ENCODE data around the gene IMMP2L.
"Not testable (repeated sequence)": the region's sequence is repeated elsewhere in the genome, so short reads cannot be mapped to it uniquely, and the experiment has no call there.

Gene IMMP2L

DNA sequence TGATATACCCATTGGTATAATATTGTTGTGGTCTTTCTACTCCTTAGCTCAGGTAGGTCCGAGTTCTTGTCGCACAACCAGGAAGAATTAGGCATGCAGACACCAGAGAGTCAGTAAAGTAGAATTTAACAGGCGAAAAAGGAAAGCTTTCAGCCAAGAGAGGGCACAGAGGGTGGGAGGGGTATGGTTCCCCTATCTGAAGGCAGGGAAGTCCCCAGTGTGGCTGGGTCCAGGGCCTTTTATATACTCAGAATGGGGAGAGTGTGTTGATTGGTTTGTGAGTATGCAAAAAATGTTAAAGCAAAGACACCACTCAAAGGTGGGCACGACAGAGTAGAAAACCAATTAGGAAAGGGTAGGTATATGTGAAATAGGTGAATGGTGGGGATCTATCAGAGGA lies 53.9 kb downstream of the IMMP2L start:
- no peak for DNase-seq (ENCODE audit: low spot score)

DNA sequence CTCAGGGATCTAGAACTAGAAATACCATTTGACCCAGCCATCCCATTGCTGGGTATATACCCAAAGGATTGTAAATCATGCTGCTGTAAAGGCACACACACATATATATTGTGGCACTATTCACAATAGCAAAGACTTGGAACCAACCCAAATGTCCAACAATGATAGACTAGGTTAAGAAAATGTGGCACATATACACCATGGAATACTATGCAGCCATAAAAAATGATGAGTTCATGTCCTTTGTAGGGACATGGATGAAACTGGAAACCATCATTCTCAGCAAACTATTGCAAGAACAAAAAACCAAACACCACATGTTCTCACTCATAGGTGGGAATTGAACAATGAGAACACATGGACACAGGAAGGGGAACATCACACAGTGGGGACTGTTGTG lies 56.9 kb downstream of the IMMP2L start:
- not testable (repeated sequence) for DNase-seq (ENCODE audit: low spot score)

DNA sequence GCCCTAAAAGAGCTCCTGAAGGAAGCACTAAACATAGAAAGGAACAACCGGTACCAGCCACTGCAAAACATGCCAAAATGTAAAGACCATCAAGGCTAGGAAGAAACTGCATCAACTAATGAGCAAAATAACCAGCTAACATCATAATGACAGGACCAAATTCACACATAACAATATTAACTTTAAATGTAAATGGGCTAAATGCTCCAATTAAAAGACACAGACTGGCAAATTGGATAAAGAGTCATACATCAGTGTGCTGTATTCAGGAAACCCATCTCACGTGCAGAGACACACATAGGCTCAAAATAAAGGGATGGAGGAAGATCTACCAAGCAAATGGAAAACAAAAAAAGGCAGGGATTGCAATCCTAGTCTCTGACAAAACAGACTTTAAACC lies 60.5 kb downstream of the IMMP2L start:
- DNase-seq (ENCODE audit: low spot score) = not testable (repeated sequence)

DNA sequence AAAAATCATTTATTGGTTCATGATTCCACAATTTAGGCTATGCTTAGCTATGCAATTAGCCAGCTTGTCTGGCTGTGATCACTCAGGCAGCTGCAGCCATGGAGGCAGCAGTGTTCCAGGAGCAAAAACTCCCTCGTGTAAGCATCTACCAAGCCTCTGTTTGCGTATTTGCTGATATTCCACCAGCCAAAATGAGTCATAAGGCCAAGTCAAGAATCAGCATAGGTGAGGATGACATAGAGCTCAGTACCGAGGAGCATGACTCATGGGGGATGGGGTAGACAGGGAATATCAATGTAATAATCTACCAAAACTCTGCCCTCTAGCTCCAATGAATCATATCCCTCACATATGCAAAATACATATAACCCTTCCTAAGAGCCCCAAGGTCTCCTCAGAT lies 63.3 kb downstream of the IMMP2L start:
- DNase-seq (ENCODE audit: low spot score) = peak; percentile 2

DNA sequence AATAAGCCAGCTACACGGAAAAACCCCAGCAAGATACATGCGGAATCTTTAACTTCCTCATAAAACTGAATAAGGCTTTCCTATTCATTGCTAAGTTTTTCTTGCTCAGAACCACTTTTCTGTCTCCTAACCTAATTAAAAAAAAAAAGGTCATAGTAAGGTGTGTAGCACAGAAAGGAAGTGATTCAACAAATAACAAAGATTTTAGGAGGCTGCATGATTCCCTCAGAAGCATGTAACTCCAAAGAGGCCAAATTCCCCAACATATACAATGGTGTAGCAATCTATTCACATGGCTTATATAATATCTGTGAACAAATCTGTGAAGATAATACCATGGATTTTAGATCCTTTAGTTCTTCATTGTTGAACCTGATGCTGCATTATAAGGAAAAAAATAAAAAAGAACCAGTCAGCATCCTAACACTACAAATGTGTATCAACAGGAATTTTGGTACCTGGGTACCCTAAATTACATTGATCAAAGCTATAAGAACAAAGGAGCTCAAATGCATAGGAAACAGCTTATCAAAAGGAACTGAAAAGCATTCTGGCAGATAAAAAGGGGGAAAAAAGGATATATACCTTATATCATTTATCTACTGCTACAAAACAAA lies 63.8 kb downstream of the IMMP2L start:
- DNase-seq (ENCODE audit: low spot score) = no peak

DNA sequence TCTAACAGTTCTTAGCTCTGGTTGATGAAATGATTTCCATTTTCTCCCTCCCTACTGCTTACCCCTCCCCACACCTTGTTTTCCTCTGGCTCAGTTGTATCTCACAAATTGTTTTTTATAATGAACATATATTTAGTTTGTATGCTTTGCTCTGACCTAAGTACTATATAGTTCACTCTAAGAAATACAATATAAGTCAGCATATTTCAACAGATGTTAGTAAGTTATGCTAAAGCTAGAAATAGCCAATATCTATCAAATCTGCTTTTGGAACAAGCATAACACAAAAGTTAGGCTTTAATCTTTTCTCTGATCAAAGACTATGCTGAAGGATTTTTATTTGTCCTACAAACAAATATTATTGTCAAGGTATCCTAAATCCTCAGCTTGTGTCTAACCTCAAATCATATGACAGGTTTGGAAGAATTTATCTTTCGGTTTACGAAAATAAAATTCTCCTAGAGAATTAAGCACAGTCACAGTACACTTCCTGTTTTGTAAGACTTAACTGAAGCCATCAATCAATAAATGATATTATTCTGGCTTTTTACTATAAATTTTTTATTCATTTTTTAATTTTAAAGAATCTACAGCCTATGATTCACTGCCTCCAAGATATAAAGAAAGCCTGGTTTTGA lies 67.0 kb downstream of the IMMP2L start:
- DNase-seq (ENCODE audit: low spot score) = no peak

- no peak for DNase-seq (ENCODE audit: low spot score)
Measured at GRCh38 chr7:111492234-111492633, 70.1 kb downstream of the IMMP2L start.

- DNase-seq (ENCODE audit: low spot score) = peak; percentile 35
Measured at GRCh38 chr7:111486472-111487142, 75.7 kb downstream of the IMMP2L start.

- DNase-seq (ENCODE audit: low spot score) = no peak
Measured at GRCh38 chr7:111485701-111486380, 76.5 kb downstream of the IMMP2L start.

GRCh38 chr7:111483078-111483477 lies 79.2 kb downstream of the IMMP2L start:
- no peak for DNase-seq (ENCODE audit: low spot score)

GRCh38 chr7:111477462-111478225 lies 84.6 kb downstream of the IMMP2L start:
- no peak for DNase-seq (ENCODE audit: low spot score)

DNA sequence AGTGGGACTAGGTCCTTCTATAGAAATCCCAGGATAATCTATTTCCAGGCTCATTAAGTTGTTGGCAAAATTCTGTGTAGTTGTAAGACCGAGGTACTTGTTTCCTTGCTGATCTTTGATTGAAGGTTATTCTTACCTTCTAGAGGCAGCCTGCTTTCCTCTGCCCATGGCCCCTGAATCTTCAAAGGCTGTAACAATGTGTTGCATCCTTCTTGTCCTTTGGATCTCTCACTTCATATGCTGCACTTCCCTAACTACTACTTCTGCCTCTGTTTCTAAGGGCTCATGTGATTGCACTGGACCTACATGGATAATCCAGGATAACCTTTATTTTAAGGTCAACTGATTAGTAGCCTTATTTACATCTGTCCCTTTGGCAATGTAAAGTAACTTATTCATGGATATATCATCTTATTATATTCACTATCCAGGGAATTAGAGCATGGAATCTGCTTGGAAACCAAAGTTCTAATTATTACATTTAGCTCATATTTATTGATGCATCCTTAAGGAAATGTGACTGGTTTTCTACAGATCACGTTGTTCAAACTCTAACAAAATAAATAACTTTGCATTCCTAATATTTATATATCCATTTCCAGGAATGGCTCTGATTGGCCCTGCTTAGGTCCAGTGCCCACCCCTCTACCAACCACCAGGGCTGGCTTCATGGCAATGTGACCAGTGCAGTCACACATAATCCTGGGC lies 85.6 kb downstream of the IMMP2L start:
- no peak for DNase-seq (ENCODE audit: low spot score)

- no peak for DNase-seq (ENCODE audit: low spot score)
Measured at GRCh38 chr7:111475959-111476358, 86.3 kb downstream of the IMMP2L start.

- no peak for DNase-seq (ENCODE audit: low spot score)
Measured at GRCh38 chr7:111475419-111475748, 86.9 kb downstream of the IMMP2L start.

DNA sequence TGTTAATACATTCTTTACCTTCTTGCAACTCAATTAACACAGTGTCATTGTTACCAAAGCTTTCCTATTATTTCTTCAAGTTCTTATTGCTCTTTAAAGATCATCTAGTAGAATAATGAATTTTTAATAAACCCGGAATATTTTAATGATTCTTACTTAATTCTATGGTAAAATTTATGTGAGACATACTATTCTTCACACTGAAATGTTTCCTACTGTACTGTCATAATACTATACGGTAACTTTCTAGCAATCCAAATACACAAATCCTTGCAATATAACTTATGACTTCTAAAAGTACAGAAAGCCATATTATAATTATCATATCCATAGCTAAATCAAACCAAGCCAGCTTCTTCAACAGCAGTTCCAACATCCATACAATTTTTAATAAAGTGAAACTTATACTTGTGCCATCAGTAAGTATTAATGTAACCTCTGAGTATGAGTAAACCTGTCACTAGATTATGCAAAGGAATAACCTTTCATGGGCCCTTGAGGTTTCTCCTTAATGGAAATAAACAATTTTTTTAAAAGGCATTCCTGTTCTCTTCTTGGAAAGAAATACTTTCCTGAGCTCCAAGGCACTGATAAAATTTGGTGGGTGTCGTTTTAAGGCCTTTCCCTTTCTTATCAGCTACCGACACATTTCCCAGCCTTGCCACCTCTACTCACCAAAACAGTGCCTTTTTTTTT lies 87.4 kb downstream of the IMMP2L start:
- no peak for DNase-seq (ENCODE audit: low spot score)

DNA sequence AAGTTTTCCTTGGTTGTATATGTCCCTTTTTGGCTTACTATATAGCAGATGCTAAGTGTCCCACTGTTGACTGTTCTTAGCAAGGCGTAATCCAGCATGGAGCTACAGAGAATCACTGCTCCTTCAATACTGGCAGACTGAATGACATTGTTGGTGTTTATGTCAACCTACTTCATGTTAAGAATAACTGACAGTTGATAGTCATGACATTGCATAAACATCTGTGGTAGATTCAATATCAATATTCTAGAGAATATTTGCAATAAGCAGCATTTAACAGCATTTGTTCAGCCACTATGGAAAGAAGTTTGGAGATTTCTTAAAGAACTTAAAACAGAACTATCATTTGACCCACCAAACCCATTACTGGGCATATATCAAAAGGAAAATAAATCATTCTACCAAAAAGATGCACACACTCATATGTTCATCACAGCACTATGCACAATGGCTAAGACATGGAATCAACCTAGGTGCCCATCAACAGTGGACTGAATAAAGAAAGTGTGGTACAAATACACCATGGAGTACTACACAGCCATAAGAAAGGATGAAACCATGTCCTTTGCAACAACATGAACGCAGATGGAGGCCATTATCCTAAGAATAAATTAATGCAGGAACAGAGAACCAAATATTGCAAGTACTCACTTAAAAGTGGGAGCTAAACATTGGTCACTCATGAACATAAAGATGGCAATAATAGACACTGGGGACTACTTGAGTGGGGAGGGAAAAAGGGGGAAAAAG lies 88.7 kb downstream of the IMMP2L start:
- no peak for DNase-seq (ENCODE audit: low spot score)

- no peak for DNase-seq (ENCODE audit: low spot score)
Measured at GRCh38 chr7:111470998-111471397, 91.3 kb downstream of the IMMP2L start.

- DNase-seq (ENCODE audit: low spot score) = not testable (repeated sequence)
Measured at GRCh38 chr7:111469894-111470293, 92.4 kb downstream of the IMMP2L start.

DNA sequence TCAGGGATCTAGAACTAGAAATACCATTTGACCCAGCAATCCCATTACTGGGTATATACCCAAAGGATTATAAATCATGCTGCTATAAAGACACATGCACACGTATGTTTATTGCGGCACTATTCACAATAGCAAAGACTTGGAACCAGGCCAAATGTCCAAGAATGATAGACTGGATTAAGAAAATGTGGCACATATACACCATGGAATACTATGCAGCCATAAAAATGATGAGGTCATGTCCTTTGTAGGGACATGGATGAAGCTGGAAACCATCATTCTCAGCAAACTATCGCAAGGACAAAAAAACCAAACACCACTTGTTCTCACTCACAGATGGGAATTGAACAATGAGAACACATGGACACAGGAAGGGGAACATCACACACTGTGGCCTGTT lies 96.5 kb downstream of the IMMP2L start:
- not testable (repeated sequence) for DNase-seq (ENCODE audit: low spot score)

- no peak for DNase-seq (ENCODE audit: low spot score)
Measured at GRCh38 chr7:111460695-111461094, 101.6 kb downstream of the IMMP2L start.
